IPS-18c (cell line): ENCODE measurements around the gene KPNA2.
"Not testable (repeated sequence)": the region's sequence is repeated elsewhere in the genome, so short reads cannot be mapped to it uniquely, and the experiment has no call there.

Experiments used
- H3K4me3 ChIP-seq: 2 replicates; pipeline ENCODE4 v1.7.0; 2013; ENCODE audit warnings: low read depth, mild to moderate bottlenecking, low read length, moderate library complexity; ENCODE audit not compliant: insufficient read depth
- H3K9me3 ChIP-seq: one replicate; pipeline ENCODE4 v1.6.1; 2013; ENCODE audit warnings: mild to moderate bottlenecking, low read length, moderate library complexity; ENCODE audit not compliant: control insufficient read depth, insufficient read depth

The KPNA2 gene

GRCh38 chr17:68081305-68082265 lies 46.0 kb downstream of the KPNA2 start:
- not testable (repeated sequence) for H3K9me3 ChIP-seq, H3K4me3 ChIP-seq

GRCh38 chr17:68085771-68086381 lies 50.3 kb downstream of the KPNA2 start:
- H3K4me3 ChIP-seq, result no peak overlapping the region

GRCh38 chr17:68086666-68087065 lies 51.1 kb downstream of the KPNA2 start:
- not testable (repeated sequence) for H3K9me3 ChIP-seq, H3K4me3 ChIP-seq

More at GRCh38 chr17:68085771-68086381, 50.3 kb downstream of the KPNA2 start:
- peaks cover 1% of the 10 kb centered on the region for H3K9me3 ChIP-seq

GRCh38 chr17:68087131-68087623 lies 51.6 kb downstream of the KPNA2 start:
- H3K9me3 ChIP-seq, H3K4me3 ChIP-seq: not testable (repeated sequence)

GRCh38 chr17:68087851-68088250 lies 52.3 kb downstream of the KPNA2 start:
- no peak overlapping the region for H3K4me3 ChIP-seq
- H3K9me3 ChIP-seq, result no peaks in the 10 kb centered on the region

- no peaks in the 10 kb centered on the region for H3K9me3 ChIP-seq
Measured at GRCh38 chr17:68089881-68090280, 54.3 kb downstream of the KPNA2 start.

GRCh38 chr17:68094481-68095078 lies 59.0 kb downstream of the KPNA2 start:
- Histone ChIP-seq H3K4me3 (no peak overlapping the region), H3K9me3 (no peaks in the 10 kb centered on the region)

More at GRCh38 chr17:68089881-68090280, 54.3 kb downstream of the KPNA2 start:
- no peak overlapping the region for H3K4me3 ChIP-seq

GRCh38 chr17:68095205-68095811 lies 59.8 kb downstream of the KPNA2 start:
- Histone ChIP-seq H3K9me3 (no peaks in the 10 kb centered on the region), H3K4me3 (no peak overlapping the region)

- H3K9me3 ChIP-seq, result no peaks in the 10 kb centered on the region
- H3K4me3 ChIP-seq, result no peak overlapping the region
Measured at GRCh38 chr17:68096111-68096510, 60.6 kb downstream of the KPNA2 start.
